Nephron (organoid): Measurements from ENCODE around the gene C5orf15.

Experiments used
- H3K27ac Mint-ChIP-seq, 3 experiments: 2 replicates each; pipeline ENCODE4 v1.8.0; 2020; ENCODE audit warnings: mixed read lengths in 3 of 3, mild to moderate bottlenecking in 2 of 3, moderate library complexity in 1 of 3
- H3K27me3 Mint-ChIP-seq: 2 replicates; pipeline ENCODE4 v1.8.0; 2021; ENCODE audit warnings: low read depth, mild to moderate bottlenecking, moderate library complexity, mixed read lengths
- H3K36me3 Mint-ChIP-seq: 2 replicates; pipeline ENCODE4 v1.8.0; 2020; ENCODE audit warnings: low read depth, mixed read lengths
- H3K4me1 Mint-ChIP-seq: 2 replicates; pipeline ENCODE4 v1.8.0; 2020; ENCODE audit warnings: mixed read lengths
- H3K4me3 Mint-ChIP-seq, 3 experiments: 2 replicates each; pipeline ENCODE4 v1.8.0; 2020; ENCODE audit warnings: mild to moderate bottlenecking in 3 of 3, mixed read lengths in 3 of 3, moderate library complexity in 2 of 3
- H3K9me3 Mint-ChIP-seq: 2 replicates; pipeline ENCODE4 v1.8.0; 2020; ENCODE audit warnings: mixed read lengths
- CTCF ChIP-seq, 3 experiments: fragments of 200-600 bp; sonication (generic); IDR thresholded peaks; one replicate each; pipeline ENCODE4 v1.5.0; 2021; ENCODE audit warnings: antibody characterized with exemption in 3 of 3; ENCODE audit not compliant: unreplicated experiment in 3 of 3

The C5orf15 gene

GRCh38 chr5:133928587-133929393, 39.6 kb downstream of the C5orf15 start:
- TF ChIP-seq CTCF (IDR thresholded peaks at IDR 0.05; ENCODE audit: unreplicated experiment in 3 of 3), result no peak
- H3K4me3 Mint-ChIP-seq, result no peak overlapping the region
- peak overlapping the region; percentile 47 to 86 (median 63) for H3K27ac Mint-ChIP-seq
- peaks cover 46% of the 10 kb centered on the region for H3K27me3 Mint-ChIP-seq
- H3K4me1 Mint-ChIP-seq, result peaks cover 40% of the 10 kb centered on the region
- H3K9me3 Mint-ChIP-seq, result no peaks in the 10 kb centered on the region
- H3K36me3 Mint-ChIP-seq, result no peaks in the 10 kb centered on the region

- TF ChIP-seq CTCF (IDR thresholded peaks at IDR 0.05; ENCODE audit: unreplicated experiment in 3 of 3), result no peak
- Mint-ChIP-seq H3K4me1 (peaks cover 31% of the 10 kb centered on the region), H3K27me3 (peaks cover 44% of the 10 kb centered on the region), H3K27ac (peak overlapping the region; percentile 60 to 93 (median 92)), H3K9me3 (no peaks in the 10 kb centered on the region), H3K36me3 (no peaks in the 10 kb centered on the region), H3K4me3 (no peak overlapping the region)
Measured at GRCh38 chr5:133927300-133928180, 40.9 kb downstream of the C5orf15 start.

- H3K27ac Mint-ChIP-seq, result peak overlapping the region; percentile 60 to 93 (median 92)
- no peaks in the 10 kb centered on the region for H3K9me3 Mint-ChIP-seq
- no peak overlapping the region for H3K4me3 Mint-ChIP-seq
- H3K4me1 Mint-ChIP-seq, result peaks cover 29% of the 10 kb centered on the region
- TF ChIP-seq CTCF (IDR thresholded peaks at IDR 0.05; ENCODE audit: unreplicated experiment in 3 of 3), result no peak
- no peaks in the 10 kb centered on the region for H3K36me3 Mint-ChIP-seq
- peaks cover 50% of the 10 kb centered on the region for H3K27me3 Mint-ChIP-seq
Measured at GRCh38 chr5:133926489-133927299, 41.7 kb downstream of the C5orf15 start.

GRCh38 chr5:133925866-133926488, 42.4 kb downstream of the C5orf15 start:
- Mint-ChIP-seq H3K4me1 (peaks cover 29% of the 10 kb centered on the region), H3K36me3 (no peaks in the 10 kb centered on the region)

More at GRCh38 chr5:133925866-133926488, 42.4 kb downstream of the C5orf15 start:
- H3K27me3 Mint-ChIP-seq, result peaks cover 48% of the 10 kb centered on the region
- no peak overlapping the region for H3K4me3 Mint-ChIP-seq
- no peaks in the 10 kb centered on the region for H3K9me3 Mint-ChIP-seq
- no peak overlapping the region for H3K27ac Mint-ChIP-seq
- TF ChIP-seq CTCF (IDR thresholded peaks at IDR 0.05; ENCODE audit: unreplicated experiment in 3 of 3), result no peak
